GM10266 (cell line): ENCODE results near the gene HECW1.
"Not testable (repeated sequence)": the region's sequence is repeated elsewhere in the genome, so short reads cannot be mapped to it uniquely, and the experiment has no call there.

ENCODE experiments used
- DNase-seq: peaks from one replicate; pipeline ENCODE4 v3.0.0; 2012; ENCODE audit errors: extremely low spot score
- TF ChIP-seq, protein P1 (sequence below): IDR thresholded peaks from 2 replicates; pipeline ENCODE4 v1.5.1; 2012; ENCODE audit warnings: mild to moderate bottlenecking, low read depth; ENCODE audit not compliant: control insufficient read depth, insufficient read depth; ENCODE audit errors: missing control alignments

The HECW1 gene

GRCh38 chr7:43201912-43202311 lies 89.5 kb downstream of the HECW1 start:
- no peak for DNase-seq
- TF ChIP-seq, protein P1, sequence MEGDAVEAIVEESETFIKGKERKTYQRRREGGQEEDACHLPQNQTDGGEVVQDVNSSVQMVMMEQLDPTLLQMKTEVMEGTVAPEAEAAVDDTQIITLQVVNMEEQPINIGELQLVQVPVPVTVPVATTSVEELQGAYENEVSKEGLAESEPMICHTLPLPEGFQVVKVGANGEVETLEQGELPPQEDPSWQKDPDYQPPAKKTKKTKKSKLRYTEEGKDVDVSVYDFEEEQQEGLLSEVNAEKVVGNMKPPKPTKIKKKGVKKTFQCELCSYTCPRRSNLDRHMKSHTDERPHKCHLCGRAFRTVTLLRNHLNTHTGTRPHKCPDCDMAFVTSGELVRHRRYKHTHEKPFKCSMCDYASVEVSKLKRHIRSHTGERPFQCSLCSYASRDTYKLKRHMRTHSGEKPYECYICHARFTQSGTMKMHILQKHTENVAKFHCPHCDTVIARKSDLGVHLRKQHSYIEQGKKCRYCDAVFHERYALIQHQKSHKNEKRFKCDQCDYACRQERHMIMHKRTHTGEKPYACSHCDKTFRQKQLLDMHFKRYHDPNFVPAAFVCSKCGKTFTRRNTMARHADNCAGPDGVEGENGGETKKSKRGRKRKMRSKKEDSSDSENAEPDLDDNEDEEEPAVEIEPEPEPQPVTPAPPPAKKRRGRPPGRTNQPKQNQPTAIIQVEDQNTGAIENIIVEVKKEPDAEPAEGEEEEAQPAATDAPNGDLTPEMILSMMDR, result no peak

GRCh38 chr7:43204081-43204480 lies 91.6 kb downstream of the HECW1 start:
- DNase-seq, result no peak
- TF ChIP-seq, protein P1, result no peak

- TF ChIP-seq, protein P1, result no peak
Measured at GRCh38 chr7:43205171-43205795, 92.8 kb downstream of the HECW1 start.

GRCh38 chr7:43208242-43208641 lies 95.8 kb downstream of the HECW1 start:
- DNase-seq, result no peak
- TF ChIP-seq, protein P1, result no peak

More at GRCh38 chr7:43205171-43205795, 92.8 kb downstream of the HECW1 start:
- no peak for DNase-seq

DNA sequence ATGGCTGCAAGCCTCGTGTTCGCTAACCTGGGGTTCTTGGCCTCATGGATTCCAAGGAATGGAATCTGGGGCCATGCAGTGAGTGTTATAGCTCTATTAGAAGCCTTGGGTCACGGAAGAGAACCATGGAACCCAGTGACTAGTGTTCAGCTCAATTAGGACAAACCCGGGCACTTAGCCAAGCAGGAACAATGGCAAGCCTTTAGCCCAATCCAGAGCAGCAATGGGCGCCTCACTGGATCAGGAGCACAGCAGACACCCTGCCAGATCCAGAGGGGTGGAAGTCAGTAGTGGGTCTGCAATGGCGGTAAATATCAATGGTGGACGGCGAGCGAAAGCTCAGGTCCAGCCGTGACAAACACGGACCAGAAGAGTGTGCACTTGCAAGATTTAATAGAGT lies 98.1 kb downstream of the HECW1 start:
- DNase-seq, result not testable (repeated sequence)

- TF ChIP-seq, protein P1, result no peak
- no peak for DNase-seq
Measured at GRCh38 chr7:43211286-43211685, 98.8 kb downstream of the HECW1 start.

DNA sequence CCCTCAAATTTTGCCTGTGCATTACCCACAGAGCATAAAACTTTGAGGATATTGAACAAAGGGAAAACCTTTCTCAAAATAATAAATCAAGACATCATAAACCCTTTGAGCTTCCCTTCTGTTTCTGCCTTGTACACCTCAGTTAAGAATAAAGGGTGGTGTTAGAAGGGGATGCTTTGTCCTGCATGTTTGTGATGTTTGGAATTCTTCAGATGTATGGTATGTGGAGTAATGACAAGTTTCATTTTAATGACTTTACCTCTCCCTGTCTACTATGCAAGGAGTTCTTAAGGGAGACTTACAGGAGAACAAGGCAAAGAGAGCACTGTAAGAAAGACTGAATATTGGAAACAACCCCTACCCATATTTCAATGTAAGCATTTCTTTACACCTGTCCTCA lies 99.2 kb downstream of the HECW1 start:
- DNase-seq, result no peak
- TF ChIP-seq, protein P1, result no peak

DNA sequence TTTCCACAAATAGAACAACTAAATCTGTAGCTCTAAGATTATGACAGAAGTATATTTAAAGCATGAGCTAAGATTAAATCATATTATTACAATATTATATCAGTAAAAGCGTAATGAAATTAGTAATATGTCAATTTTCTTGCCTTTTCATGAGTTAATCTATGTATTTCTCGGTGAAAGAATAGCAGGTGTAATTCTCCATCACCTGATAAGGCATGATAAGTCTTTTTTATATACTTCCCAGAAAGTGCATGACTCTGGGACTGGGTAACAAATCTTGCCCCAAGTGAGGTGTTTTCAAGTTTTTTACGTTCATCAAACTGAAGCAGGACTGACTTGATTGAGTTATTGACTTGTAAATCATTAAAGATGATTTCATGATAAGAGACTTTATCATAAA lies 100.5 kb downstream of the HECW1 start:
- TF ChIP-seq, protein P1, result no peak
- DNase-seq, result no peak
